ENCODE measurements around the gene OTOS. TPM values are rescaled to one million over a fixed set of nuclear protein-coding genes. Genes with fewer than 3 reads are reported as not detected.

OTOS gene
- total and polyA plus RNA-seq, 8 donors, result not detected

- Histone ChIP-seq H3K4me1 (no peaks in the 10 kb centered on the region), H3K36me3 (no peaks in the 10 kb centered on the region), H3K4me3 (no peak overlapping the region), H3K27me3 (no peaks in the 10 kb centered on the region), H3K9me3 (no peaks in the 10 kb centered on the region), H3K27ac (no peak overlapping the region)
- DNase-seq (no peak), ATAC-seq (no peak), FAIRE-seq (no peak)
- 43 to 53% methylated on average over 11 of the region's 11 CpGs for WGBS, 2 donors
- intact Hi-C loops (cut with DNase I), result no loop called here
- TF ChIP-seq CTCF (IDR thresholded peaks at IDR 0.05), result no peak
These were observed 34.5 kb downstream of the OTOS start for GRCh38 chr2:240105982-240106381.

- WGBS, 2 donors, result 55 to 68% methylated on average over 4 of the region's 4 CpGs
- FAIRE-seq (no peak), DNase-seq (no peak), ATAC-seq (no peak)
- Histone ChIP-seq H3K4me1 (no peaks in the 10 kb centered on the region), H3K9me3 (no peaks in the 10 kb centered on the region), H3K27me3 (peaks cover 0 to 9% (median 2%) of the 10 kb centered on the region in 4 donors), H3K36me3 (no peaks in the 10 kb centered on the region), H3K27ac (no peak overlapping the region), H3K4me3 (no peak overlapping the region)
- TF ChIP-seq CTCF (IDR thresholded peaks at IDR 0.05), result no peak
- intact Hi-C loops (cut with DNase I), result no loop called here
These were observed 37.3 kb downstream of the OTOS start for GRCh38 chr2:240103136-240103535.

- intact Hi-C loops (cut with DNase I), result no loop called here
- no peak overlapping the region for H3K4me3 ChIP-seq
- peaks cover 0 to 24% (median 3%) of the 10 kb centered on the region in 4 donors for H3K27me3 ChIP-seq
- ATAC-seq (no peak), DNase-seq (no peak), FAIRE-seq (no peak)
- H3K9me3 ChIP-seq, result no peaks in the 10 kb centered on the region
- no peak for TF ChIP-seq CTCF (IDR thresholded peaks at IDR 0.05)
- H3K4me1 ChIP-seq, result no peaks in the 10 kb centered on the region
- H3K27ac ChIP-seq, result no peak overlapping the region
- no peaks in the 10 kb centered on the region for H3K36me3 ChIP-seq
- WGBS, 2 donors, result 40 to 58% methylated on average over 2 of the region's 2 CpGs
These were observed 42.1 kb downstream of the OTOS start for GRCh38 chr2:240098349-240098748.

GRCh38 chr2:240095556-240096523 lies 44.6 kb downstream of the OTOS start:
- peaks cover 0 to 24% (median 3%) of the 10 kb centered on the region in 4 donors for H3K27me3 ChIP-seq
- no peak overlapping the region for H3K27ac ChIP-seq
- no peaks in the 10 kb centered on the region for H3K36me3 ChIP-seq
- DNase-seq (peak in 1 of 6 donors; percentile 34), ATAC-seq (no peak), FAIRE-seq (no peak)
- H3K4me1 ChIP-seq, result no peaks in the 10 kb centered on the region
- 2 to 4% methylated on average over 41 to 43 of the region's 43 CpGs for WGBS, 2 donors
- H3K4me3 ChIP-seq, result no peak overlapping the region
- intact Hi-C loops (cut with DNase I), result no loop called here
- no peaks in the 10 kb centered on the region for H3K9me3 ChIP-seq
- no peak for TF ChIP-seq CTCF (IDR thresholded peaks at IDR 0.05)

- 19 to 28% methylated on average over 5 of the region's 5 CpGs for WGBS, 2 donors
- intact Hi-C loops (cut with DNase I), result no loop called here
These were observed 51.2 kb downstream of the OTOS start for GRCh38 chr2:240089306-240089705.

More at GRCh38 chr2:240089306-240089705, 51.2 kb downstream of the OTOS start:
- no peak overlapping the region for H3K27ac ChIP-seq
- FAIRE-seq (no peak), DNase-seq (no peak), ATAC-seq (no peak)
- H3K36me3 ChIP-seq, result no peaks in the 10 kb centered on the region
- TF ChIP-seq CTCF (IDR thresholded peaks at IDR 0.05), result no peak
- H3K4me1 ChIP-seq, result no peaks in the 10 kb centered on the region
- no peak overlapping the region for H3K4me3 ChIP-seq
- H3K27me3 ChIP-seq, result no peaks in the 10 kb centered on the region
- H3K9me3 ChIP-seq, result no peaks in the 10 kb centered on the region
